Measurements from ENCODE around the gene IL22.

- TF ChIP-seq CTCF (IDR thresholded peaks at IDR 0.05; ENCODE audit: control extremely low read depth in 1 of 3, insufficient read depth in 1 of 3, low read depth in 1 of 3, low read length in 3 of 3) (no peak), CEBPB (IDR thresholded peaks at IDR 0.05; ENCODE audit: low read depth, low read length) (no peak)
Observed at GRCh38 chr12:68269779-68270178, 16.4 kb upstream of the IL22 start.
